GM21786 (cell line): Measurements from ENCODE around the gene DLG3.

Source experiments
- ATAC-seq: cut with Tn5 transposase; IDR thresholded peaks from one replicate; pipeline ENCODE4 v1.9.1; 2021; ENCODE audit not compliant: unreplicated experiment

The DLG3 gene

GRCh38 chrX:70437011-70437410 lies 7.6 kb upstream of the DLG3 start:
- ATAC-seq = no peak

- ATAC-seq = no peak
These were observed 6.5 kb upstream of the DLG3 start for GRCh38 chrX:70437921-70438665.

DNA sequence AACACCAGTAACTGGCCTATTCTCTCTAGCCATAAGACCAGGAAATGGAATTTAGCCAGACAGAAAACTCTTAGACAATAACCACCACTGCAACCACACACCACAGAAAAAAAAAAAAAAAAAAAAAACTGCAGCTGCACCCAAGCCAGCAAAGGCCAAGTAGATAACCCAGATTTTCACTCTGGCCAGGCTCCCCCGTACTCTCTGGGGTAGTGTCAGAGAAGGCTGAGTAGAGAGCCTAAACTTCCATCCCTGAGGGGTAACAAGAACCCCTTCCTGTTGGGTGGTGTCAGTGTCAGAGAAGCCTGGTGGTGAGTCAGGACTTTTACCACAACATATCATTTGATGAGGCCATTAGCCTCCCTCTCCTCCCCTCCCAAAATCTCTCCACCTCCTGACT lies 5.6 kb upstream of the DLG3 start:
- ATAC-seq = no peak

DNA sequence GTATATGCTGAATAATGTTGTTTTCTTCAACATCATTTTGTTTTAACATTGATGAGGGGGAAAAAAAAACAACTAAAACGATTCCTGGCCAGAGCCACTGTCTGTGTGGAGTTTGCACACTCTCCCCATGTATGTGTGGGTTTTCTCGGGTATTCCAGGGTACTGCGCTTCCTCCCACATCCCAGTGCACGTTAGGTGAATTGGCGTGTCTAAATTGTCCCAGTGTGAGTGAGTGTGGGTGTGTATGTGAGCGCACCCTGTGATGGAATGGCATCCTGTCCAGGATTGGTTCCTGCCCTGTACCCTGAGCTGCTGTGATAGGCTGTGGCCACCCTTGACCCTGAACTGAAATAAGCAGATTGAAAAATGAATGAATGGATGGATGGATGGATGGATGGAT lies 2.4 kb upstream of the DLG3 start:
- ATAC-seq = no peak

DNA sequence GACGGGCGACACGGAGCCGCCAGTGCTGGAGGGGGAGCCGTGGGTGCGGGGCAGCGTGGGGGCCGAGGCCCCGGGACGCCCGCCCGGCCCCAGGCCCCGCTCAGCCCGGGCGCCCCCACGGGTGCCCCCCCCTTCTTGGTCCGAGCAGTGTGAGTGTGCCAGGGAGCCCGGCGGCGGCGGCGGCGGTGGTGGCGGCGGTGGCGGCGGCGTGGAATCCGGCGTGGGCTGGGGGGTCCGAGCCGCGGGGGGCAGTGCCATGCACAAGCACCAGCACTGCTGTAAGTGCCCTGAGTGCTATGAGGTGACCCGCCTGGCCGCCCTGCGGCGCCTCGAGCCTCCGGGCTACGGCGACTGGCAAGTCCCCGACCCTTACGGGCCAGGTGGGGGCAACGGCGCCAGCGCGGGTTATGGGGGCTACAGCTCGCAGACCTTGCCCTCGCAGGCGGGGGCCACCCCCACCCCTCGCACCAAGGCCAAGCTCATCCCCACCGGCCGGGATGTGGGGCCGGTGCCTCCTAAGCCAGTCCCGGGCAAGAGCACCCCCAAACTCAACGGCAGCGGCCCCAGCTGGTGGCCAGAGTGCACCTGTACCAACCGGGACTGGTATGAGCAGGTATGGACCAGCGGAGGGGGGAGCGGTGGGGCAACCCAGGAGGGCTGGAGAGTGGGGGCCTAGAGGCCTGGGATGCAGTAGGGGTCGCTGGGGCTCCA lies 466 bp downstream of the DLG3 start:
- no peak for ATAC-seq

DNA sequence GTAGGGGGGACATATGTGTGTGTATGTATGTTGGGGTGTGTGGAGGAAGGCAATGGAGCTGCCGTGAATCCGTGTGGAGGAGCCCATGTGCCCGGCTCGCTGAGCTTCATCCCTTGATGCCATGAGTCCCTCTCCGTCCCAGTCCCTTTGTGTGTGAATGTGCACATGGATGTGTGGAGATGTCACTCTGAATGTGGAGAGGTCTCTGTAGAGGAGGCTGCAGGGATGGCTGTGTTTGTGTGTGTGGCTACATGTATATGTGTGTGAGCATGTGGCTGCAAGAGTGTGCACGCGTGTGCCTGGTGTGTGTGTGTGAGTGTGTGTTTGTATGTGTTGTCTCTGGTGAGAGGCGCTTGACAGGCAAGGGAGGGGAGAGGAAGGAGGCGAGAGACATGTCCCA lies 1.3 kb downstream of the DLG3 start:
- ATAC-seq = no peak

GRCh38 chrX:70446380-70447350 lies 2.0 kb downstream of the DLG3 start:
- no peak for ATAC-seq

DNA sequence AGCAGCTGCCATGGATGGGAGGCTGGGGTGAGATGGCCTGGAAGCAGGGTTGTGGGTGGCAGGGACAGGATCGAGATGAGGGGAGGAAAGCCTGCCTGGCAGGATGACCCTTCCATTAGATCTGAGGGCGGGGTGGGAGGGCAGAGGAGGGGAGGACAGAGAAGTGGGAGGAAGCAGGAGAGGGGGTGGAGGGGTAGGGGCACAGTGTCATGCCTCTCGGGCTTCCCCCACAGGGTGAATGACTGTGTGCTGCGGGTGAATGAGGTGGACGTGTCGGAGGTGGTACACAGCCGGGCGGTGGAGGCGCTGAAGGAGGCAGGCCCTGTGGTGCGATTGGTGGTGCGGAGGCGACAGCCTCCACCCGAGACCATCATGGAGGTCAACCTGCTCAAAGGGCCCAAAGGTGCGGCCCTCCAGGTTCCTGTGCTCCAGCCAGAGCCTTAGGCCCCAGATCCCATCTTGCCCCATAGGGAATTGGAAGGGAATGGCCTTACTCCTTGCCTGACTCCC lies 4.9 kb downstream of the DLG3 start:
- ATAC-seq = no peak

DNA sequence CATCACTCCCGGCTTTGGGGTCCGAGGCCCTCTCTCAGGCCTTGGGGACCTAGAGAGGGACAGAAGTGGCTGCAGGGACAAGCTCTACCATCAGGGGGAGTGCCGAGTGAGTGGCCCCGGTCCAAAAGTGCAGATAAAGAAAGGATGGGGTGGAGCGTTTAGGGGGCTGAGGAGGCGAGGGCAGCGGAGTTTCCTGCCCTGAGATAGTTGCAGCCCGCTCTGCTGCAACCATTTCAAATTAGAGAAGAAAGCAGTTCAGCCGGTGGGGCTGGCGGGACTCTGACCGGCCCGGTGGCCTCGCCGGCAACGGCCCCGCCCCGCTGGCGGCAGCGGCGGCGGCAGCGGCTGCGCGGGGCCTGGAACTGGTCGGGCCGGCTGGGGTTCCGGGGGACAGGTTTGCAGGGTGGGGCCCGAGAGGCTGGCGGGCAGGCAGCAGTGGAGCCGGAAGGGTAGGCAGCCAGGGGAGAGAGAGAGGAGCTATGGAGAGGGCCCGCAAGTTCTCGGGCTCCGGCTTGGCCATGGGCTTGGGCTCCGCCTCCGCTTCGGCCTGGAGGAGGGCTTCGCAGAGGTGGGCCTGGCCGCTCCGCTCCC lies 7.6 kb downstream of the DLG3 start:
- peak; percentile 34 for ATAC-seq

DNA sequence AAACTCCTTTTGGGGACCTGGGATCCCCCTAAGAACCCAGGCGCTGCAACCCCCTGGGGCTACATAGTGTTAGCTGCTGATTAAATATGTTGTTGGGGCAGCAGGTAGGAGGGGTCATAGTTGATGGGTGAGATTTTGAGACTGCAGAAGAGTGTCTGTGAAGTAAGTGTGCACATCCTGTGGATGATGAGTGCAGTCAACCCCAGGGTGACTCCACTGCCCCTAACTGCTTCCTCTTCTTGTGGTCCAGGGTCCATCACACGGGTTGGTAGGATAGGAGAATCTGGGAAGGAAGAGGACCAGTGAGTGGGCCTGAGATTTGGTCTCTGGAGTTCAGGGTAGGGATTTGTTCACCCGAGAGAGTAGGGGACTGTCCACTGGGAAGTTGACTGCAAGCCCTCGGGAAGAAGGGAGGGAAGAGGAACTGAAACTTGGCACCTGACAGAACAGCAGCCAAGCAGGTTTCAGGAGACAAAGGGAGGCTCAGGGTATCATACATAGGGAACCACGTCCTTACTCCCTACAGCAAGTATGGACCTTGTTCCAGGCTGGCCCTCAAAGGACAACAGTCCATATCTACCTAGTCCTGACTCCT lies 8.5 kb downstream of the DLG3 start:
- ATAC-seq = no peak

DNA sequence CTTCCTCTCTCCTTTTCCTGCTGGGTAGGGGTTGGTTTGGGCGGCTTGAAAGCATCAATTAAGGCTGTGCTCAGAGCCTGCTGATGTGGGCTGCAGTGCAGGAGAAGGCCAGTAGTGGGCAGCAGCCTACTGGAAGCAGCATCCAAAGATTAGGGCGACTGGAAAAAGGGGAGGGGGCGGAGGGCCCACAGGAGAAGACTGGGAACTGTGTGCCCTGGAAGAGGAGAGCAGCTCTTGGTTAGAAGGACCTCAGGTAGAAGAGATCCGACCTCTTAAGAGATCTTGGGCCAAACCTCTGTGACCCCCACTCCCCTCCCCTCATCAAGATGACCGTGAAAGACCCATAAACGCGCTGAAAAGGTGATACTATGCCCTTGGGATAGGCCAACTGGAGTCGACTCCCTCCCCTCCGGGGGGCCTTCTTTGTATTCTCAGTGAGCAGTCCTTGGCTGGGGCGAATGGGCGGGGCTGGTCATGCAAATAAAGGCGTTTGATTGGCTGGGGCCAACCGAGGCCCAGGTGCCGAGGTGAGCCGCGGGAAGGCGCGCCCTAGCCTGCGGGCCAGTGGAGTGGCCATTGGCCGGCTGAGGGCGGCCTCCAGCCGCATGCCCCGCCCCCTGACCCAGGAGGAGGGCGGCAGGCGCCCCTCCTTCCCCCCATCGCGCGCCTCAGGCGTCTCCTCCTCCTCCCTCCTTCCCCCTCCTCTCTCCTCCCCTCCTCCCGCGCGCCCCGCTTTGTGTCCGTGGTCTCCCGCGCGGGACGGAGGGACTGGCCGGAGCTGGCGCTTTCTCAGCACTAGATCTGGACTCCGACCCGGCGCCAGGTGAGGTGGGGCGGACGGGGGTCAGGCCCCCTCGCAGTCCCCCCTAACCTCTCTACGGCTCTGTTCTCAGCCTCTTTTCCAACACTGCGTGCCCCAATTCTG lies 10.1 kb downstream of the DLG3 start:
- ATAC-seq = no peak

GRCh38 chrX:70455366-70456202 lies 10.9 kb downstream of the DLG3 start:
- no peak for ATAC-seq

DNA sequence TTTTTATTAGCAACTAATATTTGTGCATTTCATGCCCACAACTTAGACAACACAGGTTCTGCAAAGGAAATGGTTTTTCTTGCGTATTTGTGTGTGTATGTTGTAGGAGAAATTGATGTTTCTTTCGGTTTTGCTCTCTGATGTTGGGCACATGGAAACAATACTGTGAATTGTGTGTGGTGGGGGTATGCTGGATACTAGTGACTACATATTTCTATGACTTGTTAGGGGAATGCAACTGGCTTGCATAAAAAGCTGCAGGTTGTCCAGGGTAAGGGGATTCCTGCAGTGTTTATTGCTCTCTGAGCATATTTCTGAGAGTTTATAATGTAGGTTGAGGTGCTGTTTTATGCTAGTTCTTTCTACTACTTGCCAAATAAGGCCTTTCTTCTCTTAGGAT lies 11.6 kb downstream of the DLG3 start:
- ATAC-seq = no peak

DNA sequence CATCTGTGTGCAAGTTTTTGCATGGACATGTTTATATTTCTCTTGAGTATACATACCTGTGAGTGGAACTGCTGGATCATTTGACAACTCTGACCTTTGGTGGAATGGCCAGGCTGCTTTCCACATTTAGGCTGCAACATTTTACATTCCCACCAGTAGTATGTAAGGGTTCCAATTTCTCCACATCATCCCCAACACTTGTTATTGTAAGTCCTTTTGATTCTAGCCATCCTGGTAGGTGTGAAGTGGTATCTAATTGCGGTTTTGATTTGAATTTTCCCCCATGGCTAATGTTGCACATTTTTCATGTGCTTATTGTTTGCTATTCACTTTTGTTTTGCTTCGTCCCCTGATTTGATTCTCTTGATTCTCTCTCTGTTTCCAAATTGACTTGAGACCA lies 16.4 kb downstream of the DLG3 start:
- ATAC-seq = no peak

- ATAC-seq = no peak
These were observed 19.4 kb downstream of the DLG3 start for GRCh38 chrX:70464051-70464450.

- no peak for ATAC-seq
These were observed 22.3 kb downstream of the DLG3 start for GRCh38 chrX:70466968-70467367.

DNA sequence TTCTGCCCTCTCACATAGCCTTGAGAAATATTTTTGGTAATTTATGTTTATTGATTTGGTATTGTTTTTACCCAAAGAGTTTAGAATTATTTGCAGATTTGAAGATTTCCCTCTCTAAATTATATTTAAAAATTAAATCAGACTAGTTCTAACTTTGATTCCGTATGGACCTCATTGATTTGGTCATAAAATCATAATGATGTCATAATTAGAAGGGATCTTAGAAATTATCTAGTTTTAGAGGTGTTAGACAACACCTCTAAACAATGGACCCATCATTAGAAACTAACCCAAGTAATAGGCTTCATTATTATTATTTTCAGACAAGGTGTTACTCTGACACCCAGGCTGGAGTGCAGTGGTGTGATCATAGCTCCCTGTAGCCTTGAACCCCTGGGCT lies 24.1 kb downstream of the DLG3 start:
- ATAC-seq = no peak

- peak; percentile 58 for ATAC-seq
These were observed 26.2 kb downstream of the DLG3 start for GRCh38 chrX:70470850-70471289.
